GM18861 (cell line): ENCODE data around the gene NXPH3.
"Not testable (repeated sequence)": the region's sequence is repeated elsewhere in the genome, so short reads cannot be mapped to it uniquely, and the experiment has no call there.

Experiments used
- ATAC-seq: cut with Tn5 transposase; IDR thresholded peaks from one replicate; pipeline ENCODE4 v1.9.1; 2021; ENCODE audit not compliant: unreplicated experiment

The NXPH3 gene

GRCh38 chr17:49554694-49555494, 20.8 kb upstream of the NXPH3 start:
- no peak for ATAC-seq

- ATAC-seq = no peak
Observed at GRCh38 chr17:49555495-49556222, 20.0 kb upstream of the NXPH3 start.

GRCh38 chr17:49556223-49556943, 19.3 kb upstream of the NXPH3 start:
- no peak for ATAC-seq

GRCh38 chr17:49557312-49558024, 18.2 kb upstream of the NXPH3 start:
- no peak for ATAC-seq

GRCh38 chr17:49564638-49565037, 11.0 kb upstream of the NXPH3 start:
- no peak for ATAC-seq

GRCh38 chr17:49565948-49566491, 9.7 kb upstream of the NXPH3 start:
- ATAC-seq = no peak

GRCh38 chr17:49566668-49567071, 9.0 kb upstream of the NXPH3 start:
- ATAC-seq = no peak

GRCh38 chr17:49567104-49567521, 8.6 kb upstream of the NXPH3 start:
- ATAC-seq = no peak

- ATAC-seq = no peak
Observed at GRCh38 chr17:49567871-49568694, 7.6 kb upstream of the NXPH3 start.

GRCh38 chr17:49568695-49569047, 7.0 kb upstream of the NXPH3 start:
- not testable (repeated sequence) for ATAC-seq

GRCh38 chr17:49570540-49571242, 5.0 kb upstream of the NXPH3 start:
- ATAC-seq = no peak

- no peak for ATAC-seq
Observed at GRCh38 chr17:49571283-49571682, 4.4 kb upstream of the NXPH3 start.

- no peak for ATAC-seq
Observed at GRCh38 chr17:49571764-49572163, 3.9 kb upstream of the NXPH3 start.

GRCh38 chr17:49572226-49572625, 3.4 kb upstream of the NXPH3 start:
- ATAC-seq = no peak

- no peak for ATAC-seq
Observed at GRCh38 chr17:49572806-49573420, 2.8 kb upstream of the NXPH3 start.

- no peak for ATAC-seq
Observed at GRCh38 chr17:49573510-49574322, 2.0 kb upstream of the NXPH3 start.

- ATAC-seq = no peak
Observed at GRCh38 chr17:49574323-49574781, 1.3 kb upstream of the NXPH3 start.
